AG08396 (cell line): ENCODE results near the gene LSM10.

Experiments used
- DNase-seq: peaks from one replicate; pipeline ENCODE4 v3.0.0; 2012; ENCODE audit warnings: low spot score, mixed read lengths

Gene LSM10

DNA sequence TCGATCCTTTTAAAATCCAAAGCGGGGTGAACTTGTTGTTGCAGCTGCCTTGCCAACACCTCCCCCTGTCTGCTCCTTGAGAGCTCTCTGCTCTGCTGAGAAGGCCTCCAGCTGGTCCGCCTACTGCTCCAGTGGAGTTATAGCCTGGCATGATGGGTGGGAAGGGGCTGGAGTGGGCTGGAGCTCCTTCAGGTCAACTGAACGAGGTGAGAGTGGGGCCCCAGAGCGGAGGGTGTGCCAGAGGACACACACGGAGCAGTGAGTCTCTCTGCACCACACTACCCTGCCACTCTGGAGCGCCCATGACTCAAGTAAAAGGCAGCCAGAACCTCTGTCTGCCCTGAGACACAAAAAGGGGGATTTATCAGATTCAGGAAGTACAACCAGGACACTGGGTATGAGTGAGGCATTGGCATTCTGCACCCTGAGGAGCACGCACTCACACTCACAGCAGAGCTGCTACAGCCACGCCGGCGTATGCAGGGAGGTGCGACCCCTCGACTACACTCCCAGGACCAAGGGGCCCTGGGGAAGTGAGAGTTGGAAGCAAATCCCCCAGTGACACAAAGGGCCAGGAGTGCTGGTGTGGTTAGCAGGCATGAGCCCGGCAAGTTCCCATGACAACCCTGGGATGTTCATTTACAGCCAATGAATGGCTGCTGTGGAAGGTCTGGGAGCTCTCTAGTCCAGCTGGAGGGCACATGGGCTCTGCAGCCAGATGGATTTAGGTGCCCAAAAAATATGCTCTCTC is 46.3 kb downstream of the LSM10 start:
- peak; percentile 79 for DNase-seq

DNA sequence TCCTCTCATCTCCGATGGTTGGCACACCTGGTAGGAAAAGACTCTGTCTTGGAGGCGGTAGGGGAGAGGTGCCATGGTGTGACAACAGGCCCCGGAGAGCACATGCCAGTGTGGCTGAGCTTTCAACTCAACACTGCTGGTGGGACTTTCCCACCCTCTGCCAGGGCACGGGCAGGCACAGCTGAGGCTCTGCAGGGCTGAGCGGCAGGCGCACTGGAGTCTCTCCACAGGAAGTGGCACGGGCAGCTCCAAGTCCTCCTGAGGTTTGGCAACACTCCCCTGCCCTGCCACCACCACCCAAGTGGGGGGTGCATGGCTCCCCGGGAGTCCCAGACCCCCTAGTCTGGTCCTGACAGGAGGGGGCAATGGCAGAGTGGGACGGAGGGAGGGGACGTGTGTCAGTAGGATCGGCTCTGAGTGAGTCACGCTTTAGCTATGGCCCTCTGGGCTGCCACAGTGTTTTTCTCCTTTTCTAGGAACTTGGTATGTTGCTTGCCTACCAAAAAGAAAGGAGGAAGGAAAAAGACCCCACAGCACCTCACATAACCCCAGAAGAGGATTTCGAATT is 47.0 kb downstream of the LSM10 start:
- peak; percentile 85 for DNase-seq

DNA sequence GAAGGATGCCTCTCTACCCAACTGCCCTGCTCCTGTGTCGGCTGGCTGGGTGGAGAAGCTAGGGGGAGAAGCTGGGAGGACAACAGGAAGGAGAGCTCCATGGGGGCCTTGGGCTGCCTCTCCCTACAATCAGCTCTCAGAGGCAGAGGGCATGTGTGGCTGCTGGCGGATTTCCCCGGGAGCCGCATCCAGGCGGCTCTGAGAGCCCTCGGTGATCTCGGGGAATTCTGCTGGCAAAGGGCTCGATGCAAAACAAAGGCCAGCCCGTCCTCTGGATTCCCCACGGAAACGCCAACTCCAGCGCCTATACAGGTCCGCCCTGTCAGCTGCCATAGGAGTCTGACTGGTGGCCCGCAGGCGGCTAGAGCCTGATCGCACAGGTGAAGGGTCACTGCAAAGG is 47.9 kb downstream of the LSM10 start:
- DNase-seq: no peak

DNA sequence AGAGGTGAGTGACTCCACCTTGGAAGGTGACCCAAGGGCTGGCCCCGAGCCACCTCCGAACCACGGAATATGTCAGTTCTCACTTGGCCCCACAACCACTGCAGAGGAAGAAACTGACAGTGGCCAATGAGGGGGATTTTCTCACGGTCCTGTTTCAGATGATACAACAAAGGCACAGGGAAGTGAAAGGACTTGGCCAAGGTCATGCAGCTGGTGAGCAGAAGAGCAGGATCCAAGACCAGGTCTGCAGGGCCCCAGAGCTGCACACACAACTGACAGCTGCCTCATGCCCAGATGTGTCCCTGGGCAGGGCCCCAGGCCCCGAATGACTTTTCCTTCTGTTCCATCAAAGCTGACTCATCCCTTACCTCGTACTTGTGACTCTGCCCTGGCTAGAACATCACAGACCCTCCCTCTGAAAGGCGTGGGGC is 48.5 kb downstream of the LSM10 start:
- DNase-seq: peak; percentile 28

DNA sequence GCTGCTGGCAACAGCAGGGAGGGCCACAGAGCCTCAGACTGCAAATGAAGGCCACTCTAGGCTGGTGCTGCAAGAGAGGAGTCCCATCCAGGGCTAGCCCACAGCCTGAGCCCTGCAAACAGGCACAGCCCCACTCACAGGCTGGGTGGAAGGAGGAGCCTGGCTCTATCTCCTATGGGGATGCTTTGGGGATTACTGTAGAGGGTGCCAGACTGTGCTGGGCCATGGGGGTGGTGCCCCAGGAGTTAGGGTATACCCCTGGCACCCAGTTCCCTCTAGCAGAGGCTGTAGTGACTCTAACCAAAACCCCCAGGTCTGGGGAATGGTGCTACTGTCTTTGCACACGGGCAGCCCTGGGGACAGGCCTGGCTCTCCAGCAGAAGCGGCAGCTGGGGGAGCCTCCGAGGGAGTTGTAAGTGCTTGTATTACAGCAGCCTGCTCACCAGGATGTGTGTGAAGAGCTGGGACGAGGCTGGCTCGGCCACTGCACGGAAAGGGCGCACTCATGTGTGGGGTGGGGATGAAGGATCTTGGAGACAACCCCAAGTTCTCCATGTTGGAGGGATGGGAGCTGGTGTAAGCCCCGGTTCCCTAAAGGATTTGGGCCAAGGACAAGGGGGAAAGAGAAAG is 50.9 kb downstream of the LSM10 start:
- no peak for DNase-seq

DNA sequence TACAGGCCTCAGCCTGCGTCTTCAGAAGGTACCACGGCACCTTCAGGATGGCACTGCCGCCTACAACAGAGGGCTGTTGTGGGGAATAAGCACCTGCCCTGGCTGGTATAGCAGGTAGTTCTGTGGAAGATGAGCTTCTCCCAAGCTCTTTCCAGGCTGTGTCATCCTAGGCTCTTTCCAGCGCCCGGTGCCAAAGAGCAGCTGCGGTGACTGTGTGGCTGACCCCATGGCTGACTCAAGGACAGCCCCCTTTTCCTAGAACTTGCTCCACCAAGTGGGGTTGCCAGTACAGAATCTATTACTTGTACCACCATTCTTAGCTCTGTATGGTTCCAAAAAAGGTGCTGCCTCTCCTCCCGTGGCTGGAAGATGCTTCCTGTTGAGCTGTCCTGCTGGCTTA is 52.4 kb downstream of the LSM10 start:
- DNase-seq: no peak

DNA sequence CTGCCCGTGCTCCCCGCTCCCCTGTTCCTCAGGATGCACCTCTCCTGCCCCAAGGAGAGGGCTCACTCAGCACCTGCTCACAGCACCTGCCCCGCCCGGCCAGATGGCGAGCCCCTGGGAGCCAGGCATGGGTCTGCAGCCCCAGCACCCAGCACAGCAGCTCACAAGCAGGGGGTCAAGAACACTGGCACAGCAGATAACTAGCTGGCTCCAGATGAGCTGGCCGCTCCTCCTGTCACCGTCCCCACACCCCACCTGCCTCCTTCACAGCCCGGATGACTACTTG is 53.4 kb downstream of the LSM10 start:
- DNase-seq: no peak

DNA sequence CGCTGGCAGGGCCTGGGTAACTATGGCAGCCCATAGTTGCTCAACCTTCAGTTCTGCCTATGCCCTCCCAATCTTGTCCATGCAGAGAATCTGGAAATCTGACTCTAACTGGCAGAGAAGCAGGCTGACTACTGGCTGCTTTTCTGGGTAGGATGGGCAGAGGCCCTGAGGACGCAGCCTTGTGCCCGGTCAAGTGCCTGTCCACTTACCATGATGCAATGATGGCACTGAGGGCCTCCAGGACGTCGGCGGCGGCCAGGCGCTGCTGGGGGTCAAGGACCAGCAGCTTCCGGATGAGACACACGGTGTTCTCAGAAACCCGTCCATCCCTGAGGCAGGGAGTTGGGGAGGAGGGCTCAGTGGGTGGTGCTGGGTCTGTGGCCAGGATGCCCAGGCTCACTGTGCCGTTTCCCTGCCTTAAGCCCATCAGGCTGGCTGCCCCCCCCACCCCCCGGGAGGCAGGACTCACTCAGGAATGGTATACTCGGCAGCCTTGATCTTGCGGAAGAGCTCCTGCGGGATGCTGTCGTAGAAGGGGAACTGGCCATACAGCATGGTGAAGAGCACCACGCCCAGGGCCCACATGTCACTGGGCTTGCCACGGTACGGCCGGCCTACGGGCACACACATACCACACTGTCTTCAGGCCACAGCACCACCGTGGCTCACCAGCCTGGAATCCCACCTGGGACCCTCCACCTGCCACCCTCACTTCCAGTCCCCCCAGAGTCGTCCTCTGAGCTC is 53.9 kb downstream of the LSM10 start:
- DNase-seq: no peak
